Forelimb muscle (tissue), 1 donor: ENCODE data around the gene ELOVL4. TPM values are rescaled to one million over a fixed set of nuclear protein-coding genes. Genes with fewer than 3 reads are reported as not detected.

Experiments
- DNase-seq: peaks from one replicate; pipeline ENCODE4 v3.0.0-alpha.2; 2013; ENCODE audit warnings: low read depth
- polyA plus RNA-seq: library from polyadenylated mRNA; unstranded; fragments of 120-200 nt; gene quantifications from one replicate; pipeline ENCODE4 v1.2.1, GENCODE V29; 2013; ENCODE audit not compliant: insufficient read length

ELOVL4 gene
- 2.3 TPM for polyA plus RNA-seq

GRCh38 chr6:79947191-79948186 is at the start of gene ELOVL4:
Gene ELOVL4 (minus strand): TSS chr6:79947553. CDS start chr6:79947279, 274 bp downstream.
- peak; percentile 35 for DNase-seq

- DNase-seq, result no peak
Measured at GRCh38 chr6:79993911-79994309, 46.6 kb upstream of the ELOVL4 start.

- no peak for DNase-seq
Measured at GRCh38 chr6:79993012-79993910, 45.9 kb upstream of the ELOVL4 start.

DNA sequence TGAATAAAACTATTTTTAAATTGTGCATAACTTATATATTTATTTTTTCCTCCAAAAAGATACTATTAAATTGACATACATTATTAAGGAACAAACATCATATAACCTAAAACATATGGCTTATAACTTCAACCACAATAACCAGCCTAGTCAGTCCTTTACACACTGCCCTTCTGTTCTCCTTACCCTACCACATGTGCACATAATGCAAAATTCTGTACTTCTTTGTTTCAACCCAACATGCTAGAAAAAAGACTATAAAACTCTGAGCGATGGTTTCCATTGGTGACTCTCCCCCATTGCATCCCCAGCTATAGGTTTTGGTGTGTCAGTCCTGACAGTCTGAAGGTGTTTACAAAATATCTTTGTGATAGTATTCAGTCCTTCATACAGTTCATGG is 42.3 kb upstream of the ELOVL4 start:
- DNase-seq, result no peak

DNA sequence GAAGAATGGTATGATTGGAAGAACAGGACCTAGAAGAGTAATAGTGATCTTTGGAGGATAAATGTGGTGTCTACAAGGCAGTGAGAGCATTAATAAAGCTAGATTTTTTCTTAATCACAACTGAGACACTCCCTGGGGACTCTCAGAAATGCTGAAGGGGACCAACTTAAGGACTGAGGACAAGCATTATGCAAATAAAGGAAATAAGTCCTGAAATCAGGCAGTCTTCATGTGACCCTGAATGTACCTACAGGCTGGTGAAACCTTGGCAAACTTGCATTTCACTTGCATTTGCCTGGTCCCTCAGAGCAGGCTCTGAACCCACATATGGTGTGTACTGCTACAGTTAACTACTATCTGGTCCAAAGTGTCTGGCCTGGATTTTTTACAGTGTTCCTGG is 37.8 kb upstream of the ELOVL4 start:
- no peak for DNase-seq

DNA sequence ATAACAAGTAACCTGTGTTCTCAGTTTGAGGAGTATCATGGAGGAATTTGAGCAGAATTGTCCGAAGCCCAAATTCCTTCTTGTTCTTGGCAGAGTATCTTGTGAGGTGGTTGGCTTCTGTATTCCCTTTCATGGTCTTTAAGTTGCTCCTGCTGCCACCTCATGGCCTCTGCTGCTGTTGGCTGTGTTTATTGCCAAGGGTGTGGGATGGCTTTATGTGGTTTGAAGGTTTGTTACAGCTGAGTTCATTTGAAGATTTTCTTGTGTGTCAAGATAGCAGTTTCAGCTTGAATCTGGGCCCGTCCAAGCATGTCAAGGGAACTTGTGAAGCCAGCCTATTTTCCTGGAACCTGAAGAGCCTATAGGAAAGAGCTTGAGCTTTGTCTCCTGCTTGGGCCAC is 36.9 kb upstream of the ELOVL4 start:
- no peak for DNase-seq

GRCh38 chr6:79981652-79982051 is 34.3 kb upstream of the ELOVL4 start:
- no peak for DNase-seq

GRCh38 chr6:79971193-79971592 is 23.8 kb upstream of the ELOVL4 start:
- DNase-seq, result no peak

GRCh38 chr6:79969784-79970183 is 22.4 kb upstream of the ELOVL4 start:
- no peak for DNase-seq

- DNase-seq, result no peak
Measured at GRCh38 chr6:79967178-79967577, 19.8 kb upstream of the ELOVL4 start.

DNA sequence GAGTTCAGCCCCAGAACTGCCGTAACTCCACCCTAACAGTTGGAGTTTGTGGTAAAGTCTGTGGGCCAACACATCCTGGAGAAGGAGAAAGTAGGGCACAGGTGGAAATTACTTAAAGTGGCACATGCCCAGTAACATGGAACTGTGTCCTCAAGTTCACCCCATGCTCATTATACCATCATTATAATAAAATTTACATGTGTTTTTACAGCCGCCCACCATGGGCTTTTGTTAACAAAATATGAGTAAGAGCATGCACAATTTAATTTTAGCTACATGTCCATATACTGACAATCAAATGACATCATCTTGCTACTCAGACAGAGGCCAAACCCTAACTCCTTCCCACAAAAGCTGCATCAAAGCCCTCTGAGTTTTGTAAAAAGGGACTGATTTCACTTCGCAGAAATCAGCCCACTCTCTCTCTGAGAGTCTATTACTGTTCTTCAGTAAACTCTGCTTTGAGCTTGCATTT is 17.3 kb upstream of the ELOVL4 start:
- no peak for DNase-seq

DNA sequence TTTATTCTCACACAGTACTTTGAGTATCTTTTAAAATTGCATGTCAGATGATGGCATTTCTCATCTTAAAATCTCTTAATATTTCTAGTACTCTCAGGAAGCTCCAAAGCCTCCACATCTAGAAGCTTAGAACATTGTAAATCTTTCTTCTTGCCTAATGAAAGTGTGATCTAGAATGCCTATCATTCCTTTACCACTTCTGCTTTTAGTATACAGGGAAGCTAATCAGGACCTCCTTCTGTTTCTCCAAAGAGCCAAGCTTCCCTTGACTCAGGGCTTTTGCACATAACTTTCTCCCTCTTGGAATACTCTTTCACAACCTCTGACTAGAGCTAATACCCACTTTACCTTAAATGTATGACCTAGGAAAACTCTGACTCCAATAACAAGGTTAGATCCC is 7.5 kb upstream of the ELOVL4 start:
- no peak for DNase-seq

- DNase-seq, result no peak
Measured at GRCh38 chr6:79949233-79949632, 1.9 kb upstream of the ELOVL4 start.

- no peak for DNase-seq
Measured at GRCh38 chr6:79946272-79947190, 822 bp downstream of the ELOVL4 start.

DNA sequence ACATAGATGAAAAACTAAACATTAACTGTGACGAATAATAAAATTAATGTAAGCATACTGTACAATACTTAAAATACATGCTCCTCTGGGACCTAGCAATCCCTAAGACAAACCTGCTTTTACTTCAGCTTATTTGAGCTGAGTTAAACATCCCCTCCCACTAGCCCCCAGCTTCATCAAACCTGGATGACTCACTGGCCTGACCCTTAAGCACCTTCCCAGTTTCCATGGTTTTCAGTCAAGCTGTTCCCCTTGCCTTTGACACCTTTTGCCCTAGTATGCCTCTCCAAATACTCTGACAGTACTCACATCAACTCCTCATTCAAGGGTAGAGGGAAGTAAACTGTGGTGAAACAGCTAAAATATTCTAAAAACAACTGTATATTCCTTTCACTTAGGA is 4.2 kb downstream of the ELOVL4 start:
- DNase-seq, result no peak

DNA sequence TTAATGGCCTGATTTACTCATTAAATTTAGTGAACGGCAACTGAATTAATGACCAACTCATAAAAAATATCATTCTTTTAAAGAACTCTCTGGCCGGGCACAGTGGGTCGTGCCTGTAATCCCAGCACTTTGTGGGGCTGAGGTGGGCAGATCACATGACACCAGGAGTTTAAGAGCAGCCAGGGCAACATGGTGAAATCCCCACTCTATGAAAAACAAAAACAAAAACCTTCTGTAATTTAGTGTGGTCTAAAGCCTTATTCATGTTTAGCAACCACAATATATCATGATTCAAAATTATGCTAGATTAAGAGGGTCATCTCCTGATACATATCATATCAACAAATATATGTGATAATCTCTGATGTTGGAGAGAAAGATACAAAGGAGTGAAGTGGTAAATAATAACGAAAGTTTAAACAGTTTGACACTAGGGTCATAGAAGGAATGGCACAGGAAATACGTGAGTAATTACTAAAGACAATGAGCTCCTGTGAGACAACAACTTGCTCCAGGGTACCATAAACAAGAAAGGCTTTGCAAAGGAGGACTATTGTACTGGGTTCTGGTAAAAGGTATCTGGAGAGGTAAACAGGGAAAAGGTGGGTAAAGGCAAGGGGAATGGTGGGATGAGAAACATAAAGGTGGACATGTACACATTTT is 5.7 kb downstream of the ELOVL4 start:
- DNase-seq, result no peak

GRCh38 chr6:79928478-79928998 is 18.8 kb downstream of the ELOVL4 start:
- no peak for DNase-seq

- DNase-seq, result no peak
Measured at GRCh38 chr6:79927758-79928157, 19.6 kb downstream of the ELOVL4 start.

- no peak for DNase-seq
Measured at GRCh38 chr6:79923270-79923669, 24.1 kb downstream of the ELOVL4 start.

DNA sequence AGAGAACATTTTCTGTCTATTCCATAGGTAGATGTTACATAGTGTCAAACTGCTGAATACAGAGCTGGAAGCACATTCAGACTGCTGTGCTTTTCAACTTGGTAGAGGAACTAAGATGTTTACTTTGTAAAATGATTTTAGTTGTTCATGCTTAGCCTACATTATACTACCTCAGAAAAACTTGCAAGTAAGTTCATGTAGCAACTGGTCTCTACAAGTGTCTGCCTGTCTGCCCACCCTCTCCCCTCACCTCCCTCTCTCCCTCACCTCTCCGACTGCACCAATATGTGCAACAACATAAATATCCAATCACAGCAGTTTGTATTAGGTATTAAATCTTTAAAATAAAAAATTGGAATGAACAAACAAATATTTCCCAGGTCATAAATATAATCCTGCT is 25.3 kb downstream of the ELOVL4 start:
- no peak for DNase-seq
